ENCODE results near the gene AKAP11. TPM values are rescaled to one million over a fixed set of nuclear protein-coding genes. Genes with fewer than 3 reads are reported as not detected.

The AKAP11 gene
- polyA plus RNA-seq, 1 donor (not counting 4 experiments of a cell fraction or from before 2014, with no cell fraction given): 17.4 TPM

DNA sequence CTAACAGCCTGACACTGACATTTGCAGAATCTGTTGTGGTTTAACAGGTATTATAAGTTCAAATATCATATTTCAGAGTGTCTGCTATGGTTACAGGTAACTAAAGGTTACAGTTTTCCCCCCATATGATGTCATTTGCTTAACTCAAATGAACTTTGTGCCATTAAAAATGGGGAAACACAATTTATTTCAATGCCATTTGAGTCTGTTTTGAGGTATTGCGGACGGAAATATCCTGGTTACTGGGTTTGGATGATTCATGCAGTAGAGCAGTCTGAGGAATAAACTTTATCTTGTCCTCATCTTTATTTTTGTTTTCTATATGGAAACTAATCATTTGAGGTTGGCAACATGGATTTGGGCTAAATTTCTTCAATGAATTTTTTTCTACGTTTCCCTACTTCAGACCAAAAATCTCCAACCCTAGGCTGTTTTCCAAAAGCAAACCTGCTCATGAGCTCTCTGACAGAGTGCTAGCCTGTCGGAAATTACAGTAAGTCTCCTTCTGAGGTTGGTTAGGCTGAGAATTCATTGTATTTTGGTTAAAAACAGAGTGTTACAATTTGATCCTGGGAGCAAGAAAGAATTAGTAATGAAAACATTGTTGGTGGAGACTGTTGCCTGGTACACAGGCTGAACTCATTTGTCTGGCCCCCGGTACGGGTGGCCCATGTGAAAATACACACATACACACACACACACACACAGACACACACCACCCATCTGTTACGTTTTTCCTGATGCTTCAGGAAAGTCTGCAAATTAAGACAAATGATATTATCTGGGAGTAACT lies 66.1 kb downstream of the AKAP11 start:
- TF ChIP-seq, protein P1, sequence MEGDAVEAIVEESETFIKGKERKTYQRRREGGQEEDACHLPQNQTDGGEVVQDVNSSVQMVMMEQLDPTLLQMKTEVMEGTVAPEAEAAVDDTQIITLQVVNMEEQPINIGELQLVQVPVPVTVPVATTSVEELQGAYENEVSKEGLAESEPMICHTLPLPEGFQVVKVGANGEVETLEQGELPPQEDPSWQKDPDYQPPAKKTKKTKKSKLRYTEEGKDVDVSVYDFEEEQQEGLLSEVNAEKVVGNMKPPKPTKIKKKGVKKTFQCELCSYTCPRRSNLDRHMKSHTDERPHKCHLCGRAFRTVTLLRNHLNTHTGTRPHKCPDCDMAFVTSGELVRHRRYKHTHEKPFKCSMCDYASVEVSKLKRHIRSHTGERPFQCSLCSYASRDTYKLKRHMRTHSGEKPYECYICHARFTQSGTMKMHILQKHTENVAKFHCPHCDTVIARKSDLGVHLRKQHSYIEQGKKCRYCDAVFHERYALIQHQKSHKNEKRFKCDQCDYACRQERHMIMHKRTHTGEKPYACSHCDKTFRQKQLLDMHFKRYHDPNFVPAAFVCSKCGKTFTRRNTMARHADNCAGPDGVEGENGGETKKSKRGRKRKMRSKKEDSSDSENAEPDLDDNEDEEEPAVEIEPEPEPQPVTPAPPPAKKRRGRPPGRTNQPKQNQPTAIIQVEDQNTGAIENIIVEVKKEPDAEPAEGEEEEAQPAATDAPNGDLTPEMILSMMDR (optimal IDR thresholded peaks at IDR 0.05 in 1 of 3, IDR thresholded peaks at IDR 0.05 in 1 of 3, conservative IDR thresholded peaks at IDR 0.05 in 1 of 3; ENCODE audit: extremely low read depth in 1 of 3, insufficient read depth in 2 of 3, low read length in 3 of 3): no peak
- no peak for TF ChIP-seq EZH2 (IDR thresholded peaks at IDR 0.05; ENCODE audit: low read length)
- Histone ChIP-seq H3K27ac (ENCODE audit: control insufficient read depth, insufficient read depth, low read length) (no peak overlapping the region), H4K20me1 (ENCODE audit: control insufficient read depth, extremely low read depth, insufficient read depth, low read length) (no peaks in the 10 kb centered on the region), H2AFZ (ENCODE audit: control insufficient read depth, low read length) (no peak overlapping the region), H3K9me3 (ENCODE audit: control insufficient read depth, low read depth, low read length) (no peaks in the 10 kb centered on the region), H3K9me1 (ENCODE audit: control insufficient read depth, extremely low read depth, insufficient read depth, low read length) (no peaks in the 10 kb centered on the region), H3K36me3 (ENCODE audit: control insufficient read depth in 2 of 2, extremely low read depth in 1 of 2, insufficient read depth in 2 of 2, low read length in 2 of 2) (no peaks in the 10 kb centered on the region), H3K9ac (ENCODE audit: control insufficient read depth, extremely low read depth, insufficient read depth, low read length) (no peak overlapping the region), H3K27me3 (ENCODE audit: control insufficient read depth, extremely low read depth, insufficient read depth, low read length) (peaks cover 2% of the 10 kb centered on the region), H3K4me3 (ENCODE audit: control insufficient read depth in 2 of 3, extremely low read depth in 1 of 3, insufficient read depth in 2 of 3, low read depth in 1 of 3, low read length in 3 of 3) (no peak overlapping the region), H3K79me2 (ENCODE audit: control insufficient read depth, insufficient read depth, low read length) (no peaks in the 10 kb centered on the region), H3K4me2 (ENCODE audit: control insufficient read depth, extremely low read depth, insufficient read depth, low read depth, low read length) (no peak overlapping the region), H3K4me1 (ENCODE audit: control insufficient read depth, extremely low read depth, insufficient read depth, low read length) (no peaks in the 10 kb centered on the region)
- FAIRE-seq (no peak), DNase-seq (ENCODE audit: low read depth, low spot score) (no peak)
- dilution Hi-C loops (cut with MboI; ENCODE audit: extremely low pct_ligation_motif_present, low sequenced_read_pairs): no loop called here

DNA sequence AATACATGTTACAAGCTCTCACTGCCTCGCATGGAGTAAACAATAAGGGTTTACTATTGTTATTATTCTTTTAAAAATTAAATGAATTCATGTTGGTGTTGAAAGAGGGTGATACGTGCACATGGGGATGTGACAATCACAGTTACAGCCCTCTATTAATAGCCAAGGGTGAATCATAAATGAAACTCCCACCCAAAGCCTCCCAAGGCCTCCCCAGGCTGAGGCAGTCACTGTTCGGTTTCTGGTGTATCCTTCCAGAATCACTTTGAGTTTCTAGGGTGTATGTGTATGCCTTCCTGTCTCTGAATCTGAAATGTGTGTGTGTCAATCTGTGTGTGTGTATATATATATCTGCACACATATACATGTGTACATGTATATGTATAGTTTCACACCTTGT lies 73.4 kb downstream of the AKAP11 start:
- FAIRE-seq (no peak), DNase-seq (ENCODE audit: low read depth, low spot score) (no peak)
- H3K27ac ChIP-seq (ENCODE audit: control insufficient read depth, insufficient read depth, low read length): no peak overlapping the region
- H3K79me2 ChIP-seq (ENCODE audit: control insufficient read depth, insufficient read depth, low read length): no peaks in the 10 kb centered on the region
- TF ChIP-seq EZH2 (IDR thresholded peaks at IDR 0.05; ENCODE audit: low read length): no peak
- TF ChIP-seq, protein P1 (optimal IDR thresholded peaks at IDR 0.05 in 1 of 3, IDR thresholded peaks at IDR 0.05 in 1 of 3, conservative IDR thresholded peaks at IDR 0.05 in 1 of 3; ENCODE audit: extremely low read depth in 1 of 3, insufficient read depth in 2 of 3, low read length in 3 of 3): no peak
- no peaks in the 10 kb centered on the region for H3K36me3 ChIP-seq (ENCODE audit: control insufficient read depth in 2 of 2, extremely low read depth in 1 of 2, insufficient read depth in 2 of 2, low read length in 2 of 2)
- H3K9ac ChIP-seq (ENCODE audit: control insufficient read depth, extremely low read depth, insufficient read depth, low read length): no peak overlapping the region
- no peaks in the 10 kb centered on the region for H3K9me3 ChIP-seq (ENCODE audit: control insufficient read depth, low read depth, low read length)
- dilution Hi-C loops (cut with MboI; ENCODE audit: extremely low pct_ligation_motif_present, low sequenced_read_pairs): no loop called here
- no peaks in the 10 kb centered on the region for H4K20me1 ChIP-seq (ENCODE audit: control insufficient read depth, extremely low read depth, insufficient read depth, low read length)
- no peaks in the 10 kb centered on the region for H3K4me1 ChIP-seq (ENCODE audit: control insufficient read depth, extremely low read depth, insufficient read depth, low read length)
- H3K9me1 ChIP-seq (ENCODE audit: control insufficient read depth, extremely low read depth, insufficient read depth, low read length): no peaks in the 10 kb centered on the region
- no peak overlapping the region for H2AFZ ChIP-seq (ENCODE audit: control insufficient read depth, low read length)
- H3K4me2 ChIP-seq (ENCODE audit: control insufficient read depth, extremely low read depth, insufficient read depth, low read depth, low read length): no peak overlapping the region
- H3K27me3 ChIP-seq (ENCODE audit: control insufficient read depth, extremely low read depth, insufficient read depth, low read length): peaks cover 4% of the 10 kb centered on the region
- no peak overlapping the region for H3K4me3 ChIP-seq (ENCODE audit: control insufficient read depth in 2 of 3, extremely low read depth in 1 of 3, insufficient read depth in 2 of 3, low read depth in 1 of 3, low read length in 3 of 3)
